ENCODE measurements around the gene PTAFR. TPM values are rescaled to one million over a fixed set of nuclear protein-coding genes. Genes with fewer than 3 reads are reported as not detected.

The PTAFR gene
- total and polyA plus RNA-seq, 2 experiments from 2014 or later: 0.09 TPM; not detected in 1

GRCh38 chr1:28180306-28181305 is 4.1 kb upstream of the PTAFR start:
- TF ChIP-seq, protein P1, sequence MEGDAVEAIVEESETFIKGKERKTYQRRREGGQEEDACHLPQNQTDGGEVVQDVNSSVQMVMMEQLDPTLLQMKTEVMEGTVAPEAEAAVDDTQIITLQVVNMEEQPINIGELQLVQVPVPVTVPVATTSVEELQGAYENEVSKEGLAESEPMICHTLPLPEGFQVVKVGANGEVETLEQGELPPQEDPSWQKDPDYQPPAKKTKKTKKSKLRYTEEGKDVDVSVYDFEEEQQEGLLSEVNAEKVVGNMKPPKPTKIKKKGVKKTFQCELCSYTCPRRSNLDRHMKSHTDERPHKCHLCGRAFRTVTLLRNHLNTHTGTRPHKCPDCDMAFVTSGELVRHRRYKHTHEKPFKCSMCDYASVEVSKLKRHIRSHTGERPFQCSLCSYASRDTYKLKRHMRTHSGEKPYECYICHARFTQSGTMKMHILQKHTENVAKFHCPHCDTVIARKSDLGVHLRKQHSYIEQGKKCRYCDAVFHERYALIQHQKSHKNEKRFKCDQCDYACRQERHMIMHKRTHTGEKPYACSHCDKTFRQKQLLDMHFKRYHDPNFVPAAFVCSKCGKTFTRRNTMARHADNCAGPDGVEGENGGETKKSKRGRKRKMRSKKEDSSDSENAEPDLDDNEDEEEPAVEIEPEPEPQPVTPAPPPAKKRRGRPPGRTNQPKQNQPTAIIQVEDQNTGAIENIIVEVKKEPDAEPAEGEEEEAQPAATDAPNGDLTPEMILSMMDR (IDR thresholded peaks at IDR 0.05; ENCODE audit: low read depth, low read length): no peak
- H3K4me3 ChIP-seq: no peak overlapping the region
- H3K4me1 ChIP-seq (ENCODE audit: low read depth): no peaks in the 10 kb centered on the region

DNA sequence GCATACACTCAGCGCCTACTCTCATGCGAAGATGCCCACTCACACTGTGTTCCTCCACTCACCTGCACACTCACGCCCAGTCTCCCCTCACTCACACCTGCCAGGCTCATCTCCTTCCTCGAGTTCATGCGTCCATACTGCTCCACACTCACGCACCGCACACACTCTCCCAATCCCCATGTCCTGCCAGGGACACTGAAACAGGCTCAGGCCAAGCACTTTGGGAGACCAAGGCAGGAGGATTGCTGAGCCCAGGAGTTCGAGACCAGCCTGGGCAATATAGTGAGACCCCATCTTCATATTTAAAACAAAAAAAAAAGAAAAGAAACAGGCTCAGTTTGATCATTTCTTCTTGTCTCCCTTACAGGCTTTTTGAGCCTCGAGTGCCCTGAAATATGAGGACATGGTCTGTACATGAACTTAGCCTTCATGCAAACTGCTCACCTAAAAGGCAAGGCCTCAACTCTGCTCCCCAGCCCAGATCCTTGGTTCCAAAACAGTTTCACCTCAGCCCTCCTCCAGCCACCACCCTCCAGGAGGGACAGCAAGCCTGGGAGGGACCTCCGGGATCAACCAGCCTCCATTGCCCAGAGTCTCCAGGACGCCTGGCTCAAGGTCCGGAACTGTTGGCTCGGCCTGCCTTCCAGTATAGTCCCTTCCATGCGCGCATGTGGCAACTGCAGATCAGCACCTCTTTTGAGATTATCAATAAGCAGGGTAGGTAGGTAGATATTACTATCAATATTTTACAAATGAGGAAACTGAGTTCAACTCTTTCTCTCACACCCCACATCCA is 2.4 kb upstream of the PTAFR start:
- no peaks in the 10 kb centered on the region for H3K4me1 ChIP-seq (ENCODE audit: low read depth)
- no peak for DNase-seq (ENCODE audit: low read depth in 1 of 2, low spot score in 1 of 2)
- no peak overlapping the region for H3K27ac ChIP-seq
- H3K27me3 ChIP-seq: no peaks in the 10 kb centered on the region
- no peaks in the 10 kb centered on the region for H3K36me3 ChIP-seq
- H3K4me3 ChIP-seq: no peak overlapping the region
- H3K9me3 ChIP-seq (ENCODE audit: low read depth): no peaks in the 10 kb centered on the region
- TF ChIP-seq, protein P1 (IDR thresholded peaks at IDR 0.05; ENCODE audit: low read depth, low read length): no peak

More at GRCh38 chr1:28180306-28181305, 4.1 kb upstream of the PTAFR start:
- no peak for DNase-seq (ENCODE audit: low read depth in 1 of 2, low spot score in 1 of 2)
- H3K36me3 ChIP-seq: no peaks in the 10 kb centered on the region
- no peak overlapping the region for H3K27ac ChIP-seq
- no peaks in the 10 kb centered on the region for H3K27me3 ChIP-seq
- no peaks in the 10 kb centered on the region for H3K9me3 ChIP-seq (ENCODE audit: low read depth)

GRCh38 chr1:28175955-28176485 is 470 bp downstream of the PTAFR start:
- TF ChIP-seq, protein P1 (IDR thresholded peaks at IDR 0.05; ENCODE audit: low read depth, low read length): no peak
- no peaks in the 10 kb centered on the region for H3K27me3 ChIP-seq
- H3K9me3 ChIP-seq (ENCODE audit: low read depth): no peaks in the 10 kb centered on the region
- H3K36me3 ChIP-seq: no peaks in the 10 kb centered on the region
- H3K4me1 ChIP-seq (ENCODE audit: low read depth): peaks cover 6% of the 10 kb centered on the region
- no peak for DNase-seq (ENCODE audit: low read depth in 1 of 2, low spot score in 1 of 2)
- H3K4me3 ChIP-seq: no peak overlapping the region
- H3K27ac ChIP-seq: no peak overlapping the region

- TF ChIP-seq, protein P1 (IDR thresholded peaks at IDR 0.05; ENCODE audit: low read depth, low read length): no peak
- Histone ChIP-seq H3K4me1 (ENCODE audit: low read depth) (peaks cover 6% of the 10 kb centered on the region), H3K9me3 (ENCODE audit: low read depth) (no peaks in the 10 kb centered on the region), H3K4me3 (no peak overlapping the region), H3K27me3 (no peaks in the 10 kb centered on the region), H3K27ac (no peak overlapping the region), H3K36me3 (no peaks in the 10 kb centered on the region)
- no peak for DNase-seq (ENCODE audit: low read depth in 1 of 2, low spot score in 1 of 2)
These were observed 2.6 kb downstream of the PTAFR start for GRCh38 chr1:28173980-28174297.

- H3K4me1 ChIP-seq (ENCODE audit: low read depth): peaks cover 6% of the 10 kb centered on the region
- H3K36me3 ChIP-seq: no peaks in the 10 kb centered on the region
- H3K27ac ChIP-seq: no peak overlapping the region
- no peak overlapping the region for H3K4me3 ChIP-seq
- DNase-seq (ENCODE audit: low read depth in 1 of 2, low spot score in 1 of 2): peak; percentile 21 to 66
- H3K9me3 ChIP-seq (ENCODE audit: low read depth): no peaks in the 10 kb centered on the region
- H3K27me3 ChIP-seq: no peaks in the 10 kb centered on the region
- TF ChIP-seq, protein P1 (IDR thresholded peaks at IDR 0.05; ENCODE audit: low read depth, low read length): no peak
These were observed 3.1 kb downstream of the PTAFR start for GRCh38 chr1:28173151-28173979.

Data from cardiac muscle cell (in vitro differentiated cells and primary cell).